ENCODE measurements around the gene GRK4. TPM values are rescaled to one million over a fixed set of nuclear protein-coding genes. Genes with fewer than 3 reads are reported as not detected.
A peak's percentile ranks its signal among the peaks of the same experiment; 100 is the strongest.

The GRK4 gene
- total RNA-seq, 4 donors from 2014 or later = 6.1 to 15.1 (median 9.3) TPM

DNA sequence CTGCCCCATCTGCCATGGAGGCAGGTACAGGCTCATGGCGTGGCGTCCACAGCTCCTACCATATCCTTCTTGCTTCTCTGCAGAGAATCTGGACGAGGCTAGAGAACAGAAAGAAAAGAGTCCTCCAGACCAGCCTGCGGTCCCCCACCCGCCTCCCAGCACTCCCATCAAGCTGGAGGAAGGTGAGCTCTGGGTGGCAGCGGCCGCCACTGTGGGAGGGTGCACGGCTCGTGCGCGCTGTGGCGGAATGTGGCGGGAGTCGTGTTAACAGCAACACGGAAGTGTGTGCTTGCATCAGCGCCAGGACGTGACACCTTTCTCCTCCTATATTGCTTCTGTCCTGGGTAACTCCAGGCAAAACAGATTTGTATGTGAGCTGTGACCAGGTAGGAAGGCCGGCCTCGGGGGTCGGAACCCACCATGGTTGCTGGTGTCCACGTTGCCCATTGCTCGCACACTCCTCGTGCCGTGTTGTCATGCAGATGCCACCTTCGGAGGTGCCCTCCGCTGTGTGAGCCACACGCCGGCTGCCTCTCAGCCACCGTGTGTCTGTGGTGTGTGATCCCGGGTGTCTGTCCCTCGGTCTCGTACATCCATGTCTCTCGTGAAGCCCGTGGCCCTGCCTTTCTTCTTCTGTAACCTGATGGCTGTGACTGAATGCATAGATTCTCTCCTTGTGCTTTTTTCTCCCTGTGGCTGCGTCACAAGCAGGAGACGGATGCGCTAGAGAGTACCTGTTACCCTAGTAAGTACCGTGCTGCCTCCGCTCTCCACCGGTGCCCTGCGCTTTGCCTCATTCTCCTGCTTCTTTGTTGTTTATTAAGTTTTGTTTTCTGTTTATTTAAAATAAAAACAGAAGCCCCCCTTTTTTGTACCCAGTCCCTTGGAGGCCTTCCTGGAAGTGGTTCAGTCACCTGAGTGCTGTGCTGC is 37.2 kb upstream of the GRK4 start:
- Histone ChIP-seq H3K27ac (no peak overlapping the region), H3K36me3 (peaks cover 0 to 99% (median 16%) of the 10 kb centered on the region in 3 donors)

DNA sequence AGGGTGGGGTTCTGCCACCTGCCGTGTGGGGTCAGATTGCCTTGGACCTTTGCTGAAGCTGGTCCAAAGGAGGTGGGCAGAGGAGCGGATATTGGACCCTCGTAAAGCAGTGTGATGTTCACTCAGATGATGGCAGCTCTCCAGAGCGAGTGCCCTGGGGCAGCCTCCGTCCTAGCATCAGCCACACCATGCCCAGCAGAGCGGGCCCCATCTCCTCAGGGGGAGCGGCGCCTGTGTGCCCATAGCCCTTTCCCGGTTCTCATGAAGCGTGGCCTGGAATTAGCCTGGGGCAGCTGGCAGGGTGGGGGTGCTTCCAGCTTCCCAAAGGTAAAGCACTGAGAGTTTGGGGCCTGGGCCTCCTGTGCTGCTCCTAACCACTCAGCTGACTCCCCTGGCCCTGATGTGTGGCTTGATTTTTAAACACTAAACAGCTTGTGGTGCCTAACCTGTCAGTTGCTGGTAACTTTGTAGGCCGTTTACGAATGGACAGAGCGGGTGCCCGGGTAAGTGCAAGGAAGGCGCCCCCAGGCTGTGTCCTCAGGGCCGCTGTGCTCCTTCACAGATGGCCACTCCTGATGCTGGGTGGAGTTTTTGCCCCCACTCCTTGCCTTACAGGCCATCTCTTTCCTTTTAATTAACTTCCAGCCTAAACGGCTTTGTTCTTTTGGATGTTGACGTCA is 36.2 kb upstream of the GRK4 start:
- TF ChIP-seq EP300 (IDR thresholded peaks at IDR 0.05) (no peak), POLR2A (IDR thresholded peaks at IDR 0.05) (no peak)
- TF ChIP-seq, protein P1, sequence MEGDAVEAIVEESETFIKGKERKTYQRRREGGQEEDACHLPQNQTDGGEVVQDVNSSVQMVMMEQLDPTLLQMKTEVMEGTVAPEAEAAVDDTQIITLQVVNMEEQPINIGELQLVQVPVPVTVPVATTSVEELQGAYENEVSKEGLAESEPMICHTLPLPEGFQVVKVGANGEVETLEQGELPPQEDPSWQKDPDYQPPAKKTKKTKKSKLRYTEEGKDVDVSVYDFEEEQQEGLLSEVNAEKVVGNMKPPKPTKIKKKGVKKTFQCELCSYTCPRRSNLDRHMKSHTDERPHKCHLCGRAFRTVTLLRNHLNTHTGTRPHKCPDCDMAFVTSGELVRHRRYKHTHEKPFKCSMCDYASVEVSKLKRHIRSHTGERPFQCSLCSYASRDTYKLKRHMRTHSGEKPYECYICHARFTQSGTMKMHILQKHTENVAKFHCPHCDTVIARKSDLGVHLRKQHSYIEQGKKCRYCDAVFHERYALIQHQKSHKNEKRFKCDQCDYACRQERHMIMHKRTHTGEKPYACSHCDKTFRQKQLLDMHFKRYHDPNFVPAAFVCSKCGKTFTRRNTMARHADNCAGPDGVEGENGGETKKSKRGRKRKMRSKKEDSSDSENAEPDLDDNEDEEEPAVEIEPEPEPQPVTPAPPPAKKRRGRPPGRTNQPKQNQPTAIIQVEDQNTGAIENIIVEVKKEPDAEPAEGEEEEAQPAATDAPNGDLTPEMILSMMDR (IDR thresholded peaks at IDR 0.05) = no peak
- H3K9me3 ChIP-seq = no peaks in the 10 kb centered on the region
- H3K36me3 ChIP-seq = peaks cover 0 to 100% (median 18%) of the 10 kb centered on the region in 3 donors
- H3K4me3 ChIP-seq = no peak overlapping the region
- WGBS, 2 donors = 90 to 92% methylated on average over 15 to 16 of the region's 18 CpGs
- no peak for DNase-seq (ENCODE audit: low spot score in 2 of 2)
- H3K4me1 ChIP-seq = peaks cover 0 to 45% (median 11%) of the 10 kb centered on the region in 4 donors
- H3K27me3 ChIP-seq = no peaks in the 10 kb centered on the region
- H3K27ac ChIP-seq = no peak overlapping the region

More for the DNA sequence above, 37.2 kb upstream of the GRK4 start:
- TF ChIP-seq POLR2A (IDR thresholded peaks at IDR 0.05) (no peak), EP300 (IDR thresholded peaks at IDR 0.05) (no peak)
- TF ChIP-seq, protein P1 (IDR thresholded peaks at IDR 0.05) = no peak
- H3K4me3 ChIP-seq = no peak overlapping the region
- 90% methylated on average over 41 of the region's 41 CpGs for WGBS, 2 donors
- peaks cover 0 to 36% (median 3%) of the 10 kb centered on the region in 4 donors for H3K4me1 ChIP-seq
- H3K9me3 ChIP-seq = no peaks in the 10 kb centered on the region
- no peak for DNase-seq (ENCODE audit: low spot score in 2 of 2)
- H3K27me3 ChIP-seq = no peaks in the 10 kb centered on the region

DNA sequence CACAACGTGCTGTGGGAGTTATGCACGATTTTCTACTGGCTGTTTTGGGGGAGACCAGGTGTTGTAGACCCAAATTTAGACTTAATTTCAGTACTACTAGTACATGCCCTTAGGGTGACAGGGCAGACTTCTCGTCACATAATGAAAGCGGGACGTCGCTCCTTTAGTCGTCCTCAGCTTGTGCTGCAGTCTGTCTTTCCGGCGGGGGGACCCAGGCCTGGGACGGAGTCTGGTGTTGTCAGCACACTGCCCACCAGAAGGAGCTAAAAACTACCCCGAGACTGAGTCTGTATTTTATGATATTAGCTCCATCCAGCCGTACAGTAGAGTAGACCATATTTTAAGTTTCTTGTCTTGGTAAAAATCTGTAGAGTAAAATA is 35.7 kb upstream of the GRK4 start:
- Histone ChIP-seq H3K36me3 (peaks cover 0 to 100% (median 18%) of the 10 kb centered on the region in 3 donors), H3K4me3 (no peak overlapping the region), H3K27ac (no peak overlapping the region), H3K4me1 (peaks cover 0 to 46% (median 14%) of the 10 kb centered on the region in 4 donors), H3K27me3 (no peaks in the 10 kb centered on the region), H3K9me3 (no peaks in the 10 kb centered on the region)
- no peak for DNase-seq (ENCODE audit: low spot score in 2 of 2)
- no peak for TF ChIP-seq POLR2A (IDR thresholded peaks at IDR 0.05)
- no peak for TF ChIP-seq EP300 (IDR thresholded peaks at IDR 0.05)
- TF ChIP-seq, protein P1 (IDR thresholded peaks at IDR 0.05) = no peak
- 87 to 92% methylated on average over 12 of the region's 12 CpGs for WGBS, 2 donors

DNA sequence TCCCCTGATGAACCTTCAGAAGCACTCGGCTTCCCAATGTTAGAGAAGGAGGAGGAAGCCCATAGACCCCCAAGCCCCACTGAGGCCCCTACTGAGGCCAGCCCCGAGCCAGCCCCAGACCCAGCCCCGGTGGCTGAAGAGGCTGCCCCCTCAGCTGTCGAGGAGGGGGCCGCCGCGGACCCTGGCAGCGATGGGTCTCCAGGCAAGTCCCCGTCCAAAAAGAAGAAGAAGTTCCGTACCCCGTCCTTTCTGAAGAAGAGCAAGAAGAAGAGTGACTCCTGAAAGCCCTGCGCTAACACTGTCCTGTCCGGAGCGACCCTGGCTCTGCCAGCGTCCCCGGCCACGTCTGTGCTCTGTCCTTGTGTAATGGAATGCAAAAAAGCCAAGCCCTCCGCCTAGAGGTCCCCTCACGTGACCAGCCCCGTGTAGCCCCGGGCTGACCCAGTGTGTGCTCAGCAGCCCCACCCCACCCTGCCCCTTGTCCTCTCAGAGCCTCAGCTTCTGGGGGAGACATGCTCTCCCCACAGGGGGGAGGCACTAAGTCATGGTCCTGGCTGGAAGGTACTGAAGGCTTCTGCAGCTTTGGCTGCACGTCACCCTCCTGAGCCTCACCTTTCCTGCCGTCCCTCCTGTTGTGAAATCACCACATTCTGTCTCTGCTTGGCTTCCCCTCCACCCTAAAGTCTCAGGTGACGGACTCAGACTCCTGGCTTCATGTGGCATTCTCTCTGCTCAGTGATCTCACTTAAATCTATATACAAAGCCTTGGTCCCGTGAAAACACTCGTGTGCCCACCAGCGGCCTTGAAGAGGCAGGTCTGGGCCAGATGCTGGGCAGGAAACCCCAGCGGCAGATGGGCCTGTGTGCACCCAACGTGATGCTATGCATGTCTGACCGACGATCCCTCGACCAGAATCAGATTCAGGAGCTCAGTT is 34.9 kb upstream of the GRK4 start:
- Histone ChIP-seq H3K27me3 (no peaks in the 10 kb centered on the region), H3K9me3 (no peaks in the 10 kb centered on the region), H3K36me3 (peaks cover 0 to 95% (median 18%) of the 10 kb centered on the region in 3 donors), H3K27ac (peak overlapping the region in 1 of 4 donors; percentile 31), H3K4me3 (no peak overlapping the region), H3K4me1 (peaks cover 0 to 46% (median 20%) of the 10 kb centered on the region in 4 donors)
- TF ChIP-seq, protein P1 (IDR thresholded peaks at IDR 0.05) = no peak
- TF ChIP-seq EP300 (IDR thresholded peaks at IDR 0.05) (no peak), POLR2A (IDR thresholded peaks at IDR 0.05) (no peak)
- DNase-seq (ENCODE audit: low spot score in 2 of 2) = no peak
- WGBS, 2 donors = 73 to 81% methylated on average over 26 to 32 of the region's 32 CpGs
